A549 (cell line): Measurements from ENCODE around the gene CD1D. TPM values are rescaled to one million over a fixed set of nuclear protein-coding genes. Genes with fewer than 3 reads are reported as not detected.

ENCODE experiments used
- ATAC-seq, 2 experiments: fragments of 200-7000 bp in 1 of 2; fragments of >200 bp in 1 of 2; cut with Nextera tagmentation in 1 of 2; cut with Tn5 transposase in 1 of 2; 3 replicates each; pipeline versions ENCODE4 v1.8.0 to v1.9.1; 2018 to 2020; ENCODE audit warnings: mild to moderate bottlenecking in 1 of 2, moderate library complexity in 1 of 2
- CTCF ChIA-PET: fragments of 300-600 bp; sonication (Branson Sonifier 250); formaldehyde crosslinking; extraction: SDS; loops from one replicate; lab custom pipeline; 2021; ENCODE audit warnings: antibody characterized with exemption, inconsistent platforms; lab: Yijun Ruan, JAX
- POLR2A ChIA-PET: fragments of 350-600 bp; formaldehyde crosslinking; extraction: SDS; loops from one replicate; lab custom pipeline; 2021; ENCODE audit warnings: antibody characterized with exemption, inconsistent platforms; lab: Yijun Ruan, JAX
- DNase-seq, 2 experiments: peaks; one replicate each; pipeline versions ENCODE4 v3.0.0 to v3.0.0-alpha.2; 2011 to 2016; ENCODE audit warnings: low read depth in 1 of 2, low spot score in 1 of 2
- FAIRE-seq: peaks from 2 replicates; lab custom pipeline; 2011; peaks lifted over from hg19 to GRCh38; lab: Jason Lieb, UNC
- H3K27ac ChIP-seq, 2 experiments: fragments of >200 bp; sonication (Bioruptor Twin); formaldehyde crosslinking; 3 replicates each; pipeline ENCODE4 v1.5.1; 2016 to 2017
- H3K4me1 ChIP-seq: fragments of >200 bp; sonication (Bioruptor Twin); formaldehyde crosslinking; 3 replicates; pipeline ENCODE4 v1.6.1; 2016
- H3K4me2 ChIP-seq: fragments of >200 bp; sonication (Bioruptor Twin); formaldehyde crosslinking; 3 replicates; pipeline ENCODE4 v1.6.1; 2016
- H3K4me3 ChIP-seq: fragments of >200 bp; sonication (Bioruptor Twin); formaldehyde crosslinking; 3 replicates; pipeline ENCODE4 v1.5.1; 2016
- H3K9me3 ChIP-seq: fragments of >200 bp; sonication (Bioruptor Twin); formaldehyde crosslinking; 3 replicates; pipeline ENCODE4 v1.6.1; 2016
- BHLHE40 ChIP-seq: IDR thresholded peaks from 2 replicates; pipeline ENCODE4 v1.6.1; 2012; ENCODE audit warnings: low read depth, low read length, inconsistent platforms
- CBX2 ChIP-seq: fragments of 200-600 bp; sonication (generic); IDR thresholded peaks from 2 replicates; pipeline ENCODE4 v1.6.1; 2016; ENCODE audit warnings: low read depth, mild to moderate bottlenecking, borderline replicate concordance
- EHF ChIP-seq: fragments of 250-450 bp; sonication (Bioruptor Pico); IDR thresholded peaks from 2 replicates; pipeline ENCODE4 v1.5.0; 2020; ENCODE audit warnings: mild to moderate bottlenecking
- FOSL2 ChIP-seq, 2 experiments: fragments of 450-650 bp in 1 of 2; fragments of >200 bp in 1 of 2; sonication (Bioruptor Twin) in 1 of 2; formaldehyde crosslinking; IDR thresholded peaks; 2 replicates each; pipeline versions ENCODE4 v1.5.0 to v1.6.1; 2016 to 2020; ENCODE audit warnings: mild to moderate bottlenecking in 1 of 2, moderate library complexity in 1 of 2
- FOXS1 ChIP-seq: fragments of 250-450 bp; sonication (Bioruptor Pico); IDR thresholded peaks from 2 replicates; pipeline ENCODE4 v1.5.0; 2020; ENCODE audit warnings: mild to moderate bottlenecking, moderate library complexity
- HEYL ChIP-seq: fragments of 250-450 bp; sonication (Bioruptor Pico); IDR thresholded peaks from 2 replicates; pipeline ENCODE4 v1.8.0; 2021; ENCODE audit warnings: mild to moderate bottlenecking, moderate library complexity
- HOXB5 ChIP-seq: fragments of 250-450 bp; sonication (Bioruptor Pico); IDR thresholded peaks from 2 replicates; pipeline ENCODE4 v1.5.0; 2020; ENCODE audit warnings: mild to moderate bottlenecking, moderate library complexity
- JUNB ChIP-seq: fragments of >200 bp; sonication (Bioruptor Twin); formaldehyde crosslinking; IDR thresholded peaks from 2 replicates; pipeline ENCODE4 v1.6.1; 2016
- KDM5A ChIP-seq: fragments of 200-600 bp; sonication (generic); IDR thresholded peaks from 2 replicates; pipeline ENCODE4 v1.6.1; 2016; ENCODE audit warnings: antibody characterized with exemption, mild to moderate bottlenecking
- MYC ChIP-seq: IDR thresholded peaks from 2 replicates; pipeline ENCODE4 v1.6.1; 2012; ENCODE audit warnings: mild to moderate bottlenecking, inconsistent platforms, low read length, improper control_type of control experiment, borderline replicate concordance
- NFE2L2 ChIP-seq: fragments of 150-350 bp; conservative IDR thresholded peaks from 2 replicates; pipeline ENCODE4 v1.6.1; 2014; ENCODE audit warnings: low read length
- NR3C1 ChIP-seq: fragments of >200 bp; sonication (Bioruptor Twin); formaldehyde crosslinking; IDR thresholded peaks from 3 replicates; pipeline ENCODE4 v1.6.1; 2017
- RARB ChIP-seq: fragments of 250-450 bp; sonication (Bioruptor Pico); IDR thresholded peaks from 2 replicates; pipeline ENCODE4 v1.8.0; 2021; ENCODE audit warnings: mild to moderate bottlenecking, moderate library complexity
- RFX5 ChIP-seq: fragments of 450-650 bp; IDR thresholded peaks from 2 replicates; pipeline ENCODE4 v1.7.1; 2014; ENCODE audit warnings: antibody characterized with exemption, mild to moderate bottlenecking, moderate library complexity
- RNF2 ChIP-seq: fragments of 200-600 bp; sonication (generic); IDR thresholded peaks from 2 replicates; pipeline ENCODE4 v1.6.1; 2016; ENCODE audit warnings: low read depth, mild to moderate bottlenecking, antibody characterized with exemption, moderate library complexity, borderline replicate concordance
- SREBF2 ChIP-seq: fragments of 450-650 bp; IDR thresholded peaks from 2 replicates; pipeline ENCODE4 v1.6.1; 2014; ENCODE audit warnings: mild to moderate bottlenecking, moderate library complexity
- ZNF302 ChIP-seq: fragments of 250-450 bp; sonication (Bioruptor Pico); IDR thresholded peaks from 2 replicates; pipeline ENCODE4 v1.9.0; 2021; ENCODE audit warnings: inconsistent platforms, mild to moderate bottlenecking, moderate library complexity
- WGBS: methylation state at CpG from one replicate; pipeline ENCODE4 v1.1.6; 2017; ENCODE audit errors: missing lambda C conversion rate; 5-methylcytosine and 5-hydroxymethylcytosine counted together
- polyA plus RNA-seq, 4 experiments: library from polyadenylated mRNA; depleted of rRNA in 3 of 4; stranded (reverse); fragments of >200 nt; fragmentation: RNase III in 1 of 4; extraction: RNeasy Plus Mini Kit Qiagen cat#74134 plus additional on column Dnase treatment in 1 of 4; gene quantifications; 2 replicates in 3 of 4; 3 replicates in 1 of 4; pipeline ENCODE4 v1.2.3, GENCODE V29; 2011 to 2017
- TF ChIP-seq, protein P1 (sequence below): fragments of 250-450 bp; sonication (Bioruptor Pico); IDR thresholded peaks from 2 replicates; pipeline ENCODE4 v1.5.0; 2021; ENCODE audit warnings: mild to moderate bottlenecking, moderate library complexity, borderline replicate concordance
- TF ChIP-seq, protein P2 (sequence below): IDR thresholded peaks from 2 replicates; pipeline ENCODE4 v1.6.1; 2012
- TF ChIP-seq, protein P3 (sequence below): IDR thresholded peaks from 2 replicates; pipeline ENCODE4 v1.6.1; 2012; ENCODE audit warnings: low read depth, borderline replicate concordance

CD1D gene
- polyA plus RNA-seq, 2 of the 4 experiments (the other 2 are of a cell fraction), result 0.04 TPM; not detected in 1

DNA sequence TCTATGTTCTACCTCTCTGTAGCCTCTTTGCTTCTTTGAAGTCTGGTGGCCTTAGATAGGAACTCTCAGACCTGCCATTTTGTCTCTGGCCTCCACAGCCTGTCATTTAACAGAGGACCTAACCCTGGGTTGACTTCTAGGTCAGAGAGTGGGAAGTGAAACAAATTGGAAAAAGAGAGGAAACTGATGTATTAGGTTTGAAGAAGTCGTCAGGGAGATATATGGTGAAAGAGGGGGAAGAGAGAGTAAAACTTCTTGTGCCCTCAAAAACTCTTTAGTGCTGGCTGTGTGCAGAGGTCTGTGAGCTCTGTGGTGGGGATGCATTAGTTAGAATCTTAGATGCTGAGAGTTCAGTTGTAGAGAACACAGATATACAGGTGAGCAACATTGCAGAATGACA lies 30.2 kb upstream of the CD1D start:
- FAIRE-seq, result no peak
- Histone ChIP-seq H3K4me3 (no peak overlapping the region), H3K27ac (no peak overlapping the region), H3K4me1 (peaks cover 11% of the 10 kb centered on the region; the same call in 1 of the 3 replicates), H3K9me3 (peaks cover 5% of the 10 kb centered on the region; the same call in 1 of the 3 replicates)
- DNase-seq, result no peak
- 7% methylated on average over 1 of the region's 1 CpG for WGBS
- no peak for ATAC-seq
- CTCF ChIA-PET, result interaction anchor here (1.1 to 1.5 kb wide), 2 partner anchors 29 to 186 kb away, joined by 3 to 4 read pairs; no protein-coding TSS in a partner anchor
- POLR2A ChIA-PET, result no interaction called here
- no peak for TF ChIP-seq FOSL2 (IDR thresholded peaks at IDR 0.05)
- TF ChIP-seq FOSL2 (CRISPR knock-in tag; IDR thresholded peaks at IDR 0.05), result no peak
- TF ChIP-seq, protein P1, sequence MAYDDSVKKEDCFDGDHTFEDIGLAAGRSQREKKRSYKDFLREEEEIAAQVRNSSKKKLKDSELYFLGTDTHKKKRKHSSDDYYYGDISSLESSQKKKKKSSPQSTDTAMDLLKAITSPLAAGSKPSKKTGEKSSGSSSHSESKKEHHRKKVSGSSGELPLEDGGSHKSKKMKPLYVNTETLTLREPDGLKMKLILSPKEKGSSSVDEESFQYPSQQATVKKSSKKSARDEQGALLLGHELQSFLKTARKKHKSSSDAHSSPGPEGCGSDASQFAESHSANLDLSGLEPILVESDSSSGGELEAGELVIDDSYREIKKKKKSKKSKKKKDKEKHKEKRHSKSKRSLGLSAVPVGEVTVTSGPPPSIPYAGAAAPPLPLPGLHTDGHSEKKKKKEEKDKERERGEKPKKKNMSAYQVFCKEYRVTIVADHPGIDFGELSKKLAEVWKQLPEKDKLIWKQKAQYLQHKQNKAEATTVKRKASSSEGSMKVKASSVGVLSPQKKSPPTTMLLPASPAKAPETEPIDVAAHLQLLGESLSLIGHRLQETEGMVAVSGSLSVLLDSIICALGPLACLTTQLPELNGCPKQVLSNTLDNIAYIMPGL (CRISPR knock-in tag), result no peak
- no peak for TF ChIP-seq NFE2L2
- no peak for TF ChIP-seq NR3C1
- no peak for TF ChIP-seq BHLHE40
- TF ChIP-seq HEYL (CRISPR knock-in tag), result no peak
- TF ChIP-seq, all 56 proteins: peak for 0
- H3K4me2 ChIP-seq, result peak overlapping the region; percentile 93; the same call in 1 of the 3 replicates

DNA sequence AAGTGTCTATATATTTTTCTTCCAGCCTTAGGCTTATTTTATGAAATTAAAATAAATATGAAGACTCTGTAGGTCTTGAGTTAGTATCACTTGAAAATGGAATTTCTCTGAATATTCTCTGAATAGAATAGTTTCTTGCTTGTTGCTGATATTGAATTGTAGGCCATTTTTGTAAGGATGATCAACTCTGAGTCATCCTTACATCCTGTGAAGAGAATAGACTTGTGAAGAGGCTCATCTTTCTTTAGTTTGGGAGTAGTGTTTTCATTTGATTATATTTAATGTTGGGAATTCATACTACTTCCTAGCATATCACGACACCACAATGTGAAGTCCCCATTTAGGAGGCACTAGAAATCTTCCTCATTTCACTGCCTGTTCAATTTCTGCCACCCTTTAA lies 27.5 kb upstream of the CD1D start:
- no peak for TF ChIP-seq RARB (CRISPR knock-in tag)
- no peak for TF ChIP-seq RNF2
- no peak for TF ChIP-seq FOXS1 (CRISPR knock-in tag)
- TF ChIP-seq, protein P2, sequence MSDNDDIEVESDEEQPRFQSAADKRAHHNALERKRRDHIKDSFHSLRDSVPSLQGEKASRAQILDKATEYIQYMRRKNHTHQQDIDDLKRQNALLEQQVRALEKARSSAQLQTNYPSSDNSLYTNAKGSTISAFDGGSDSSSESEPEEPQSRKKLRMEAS, result no peak
- TF ChIP-seq CBX2, result no peak
- TF ChIP-seq NFE2L2, result no peak
- no peak for TF ChIP-seq FOSL2 (IDR thresholded peaks at IDR 0.05)
- TF ChIP-seq FOSL2 (CRISPR knock-in tag; IDR thresholded peaks at IDR 0.05), result no peak
- no peak for TF ChIP-seq SREBF2
- no peak for TF ChIP-seq RFX5
- no peak for TF ChIP-seq ZNF302
- Histone ChIP-seq H3K4me3 (no peak overlapping the region), H3K4me1 (0 out of 3 replicates have a peak, but pooled peaks cover 3% of the 10 kb centered on the region), H3K9me3 (peaks cover 5% of the 10 kb centered on the region; the same call in 1 of the 3 replicates), H3K27ac (no peak overlapping the region), H3K4me2 (no peak overlapping the region)
- FAIRE-seq (no peak), ATAC-seq (no peak), DNase-seq (no peak)
- WGBS, result 18% methylated on average over 1 of the region's 1 CpG
- POLR2A ChIA-PET, result no interaction called here
- CTCF ChIA-PET, result interaction anchor here (0.8 to 1.1 kb wide), 2 partner anchors 28 to 33 kb away, joined by 3 read pairs; no protein-coding TSS in a partner anchor

DNA sequence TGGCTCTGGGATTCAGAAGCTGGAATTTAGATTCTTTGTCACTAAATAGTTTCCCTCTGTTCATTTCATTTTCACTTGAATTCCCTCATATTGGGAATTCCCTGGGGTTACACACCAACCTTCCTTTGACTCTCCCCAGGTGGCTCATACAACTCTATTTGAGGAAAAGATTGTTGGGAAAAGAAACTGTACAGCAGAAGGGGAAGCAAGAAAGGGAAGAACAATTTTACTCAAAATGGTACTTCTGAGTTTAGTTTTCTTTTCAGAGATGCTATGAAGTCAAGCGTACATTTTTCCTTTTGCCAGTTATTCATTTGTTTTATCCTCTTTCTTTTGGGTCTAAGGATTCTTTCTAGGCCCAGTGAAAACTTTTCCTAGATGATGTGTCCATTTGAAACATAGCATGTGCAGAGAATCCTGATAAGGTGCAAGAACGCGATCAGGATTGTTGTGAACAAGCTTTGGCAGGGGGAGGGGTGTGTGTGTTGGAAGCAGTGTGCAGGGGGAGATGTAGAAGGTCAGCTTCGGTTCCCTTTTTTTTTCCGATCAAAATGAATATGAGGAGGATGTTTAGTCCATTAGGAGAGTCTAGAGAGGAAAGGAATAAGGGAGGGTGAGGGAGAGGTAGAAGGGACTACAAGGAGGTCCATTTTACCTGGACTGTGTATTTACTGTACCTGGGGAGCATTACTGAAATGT lies 26.8 kb upstream of the CD1D start:
- CTCF ChIA-PET, result interaction anchor here (1.1 kb wide), 1 partner anchor 29 kb away, joined by 3 read pairs; no protein-coding TSS in a partner anchor
- no peak overlapping the region for H3K4me2 ChIP-seq

More for the DNA sequence above, 26.8 kb upstream of the CD1D start:
- peaks cover under 1% of the 10 kb centered on the region; the same call in 1 of the 3 replicates for H3K9me3 ChIP-seq
- no peak overlapping the region for H3K27ac ChIP-seq
- 54% methylated on average over 5 of the region's 5 CpGs for WGBS
- FAIRE-seq (no peak), DNase-seq (no peak), ATAC-seq (no peak)
- TF ChIP-seq, protein P3, sequence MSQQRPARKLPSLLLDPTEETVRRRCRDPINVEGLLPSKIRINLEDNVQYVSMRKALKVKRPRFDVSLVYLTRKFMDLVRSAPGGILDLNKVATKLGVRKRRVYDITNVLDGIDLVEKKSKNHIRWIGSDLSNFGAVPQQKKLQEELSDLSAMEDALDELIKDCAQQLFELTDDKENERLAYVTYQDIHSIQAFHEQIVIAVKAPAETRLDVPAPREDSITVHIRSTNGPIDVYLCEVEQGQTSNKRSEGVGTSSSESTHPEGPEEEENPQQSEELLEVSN, result no peak
- TF ChIP-seq HOXB5 (CRISPR knock-in tag) (no peak), HEYL (CRISPR knock-in tag) (no peak), SREBF2 (no peak), JUNB (no peak), MYC (no peak), KDM5A (no peak), EHF (CRISPR knock-in tag) (no peak)
- 0 out of 3 replicates have a peak, but pooled peaks cover 3% of the 10 kb centered on the region for H3K4me1 ChIP-seq
- POLR2A ChIA-PET, result no interaction called here
- H3K4me3 ChIP-seq, result no peak overlapping the region
